Liver (tissue), 9 donors: ENCODE data around the gene FYCO1. TPM values are rescaled to one million over a fixed set of nuclear protein-coding genes. Genes with fewer than 3 reads are reported as not detected.

Experiments
- DNase-seq: peaks from one replicate; pipeline ENCODE4 v3.0.0-alpha.2; 2017; ENCODE audit warnings: low spot score
- H3K27ac ChIP-seq, 2 donors: one replicate each; pipeline ENCODE4 v1.7.0; 2013; ENCODE audit warnings: inconsistent platforms in 2 of 2, low read length in 2 of 2, control low read depth in 1 of 2, low read depth in 1 of 2, mild to moderate bottlenecking in 1 of 2
- H3K27me3 ChIP-seq, 4 donors: one replicate each; pipeline versions ENCODE4 v1.6.1 to v1.7.0; 2013; ENCODE audit warnings: low read length in 3 of 4, inconsistent platforms in 1 of 4, mild to moderate bottlenecking in 1 of 4, moderate library complexity in 1 of 4; ENCODE audit not compliant: control insufficient read depth in 4 of 4, insufficient read depth in 4 of 4
- H3K36me3 ChIP-seq, 4 donors: one replicate each; pipeline versions ENCODE4 v1.6.1 to v1.7.0; 2013; ENCODE audit warnings: low read length in 3 of 4, mild to moderate bottlenecking in 3 of 4, low read depth in 1 of 4, moderate library complexity in 1 of 4; ENCODE audit not compliant: control insufficient read depth in 4 of 4, insufficient read depth in 3 of 4
- H3K4me1 ChIP-seq, 4 donors: one replicate each; pipeline versions ENCODE4 v1.6.1 to v1.7.0; 2013; ENCODE audit warnings: low read length in 3 of 4, mild to moderate bottlenecking in 3 of 4, moderate library complexity in 1 of 4; ENCODE audit not compliant: control insufficient read depth in 4 of 4, insufficient read depth in 4 of 4
- H3K4me3 ChIP-seq, 3 donors: one replicate each; pipeline versions ENCODE4 v1.6.1 to v1.7.0; 2013; ENCODE audit warnings: low read length in 3 of 3, control low read depth in 1 of 3, low read depth in 1 of 3, mild to moderate bottlenecking in 1 of 3
- H3K9ac ChIP-seq, 2 donors: one replicate each; pipeline ENCODE4 v1.7.0; 2013; ENCODE audit warnings: low read length in 2 of 2, mild to moderate bottlenecking in 2 of 2, moderate library complexity in 2 of 2, control low read depth in 1 of 2, low read depth in 1 of 2
- H3K9me3 ChIP-seq, 4 donors: one replicate each; pipeline versions ENCODE4 v1.6.1 to v1.7.0; 2013; ENCODE audit warnings: low read length in 3 of 4; ENCODE audit not compliant: control insufficient read depth in 4 of 4
- EGR1 ChIP-seq, 2 donors: IDR thresholded peaks; 2 replicates each; pipeline ENCODE4 v1.6.1; 2016 to 2018; ENCODE audit warnings: antibody characterized with exemption in 2 of 2, low read depth in 2 of 2
- FOXA1 ChIP-seq: IDR thresholded peaks from 2 replicates; pipeline ENCODE4 v1.6.1; 2016; ENCODE audit warnings: antibody characterized with exemption
- FOXA2 ChIP-seq: IDR thresholded peaks from 2 replicates; pipeline ENCODE4 v1.6.1; 2016; ENCODE audit warnings: antibody characterized with exemption
- GABPA ChIP-seq, 2 donors: IDR thresholded peaks in 1 of 2; conservative IDR thresholded peaks in 1 of 2; 2 replicates each; pipeline ENCODE4 v1.6.1; 2016; ENCODE audit warnings: antibody characterized with exemption in 2 of 2, mild to moderate bottlenecking in 1 of 2, moderate library complexity in 1 of 2
- HNF4G ChIP-seq: IDR thresholded peaks from 2 replicates; pipeline ENCODE4 v1.6.1; 2016; ENCODE audit warnings: antibody characterized with exemption
- JUND ChIP-seq, 2 donors: IDR thresholded peaks; 2 replicates each; pipeline ENCODE4 v1.6.1; 2016; ENCODE audit warnings: antibody characterized with exemption in 2 of 2
- NR2F2 ChIP-seq: IDR thresholded peaks from 2 replicates; pipeline ENCODE4 v1.6.1; 2016; ENCODE audit warnings: antibody characterized with exemption
- RAD21 ChIP-seq, 2 donors: IDR thresholded peaks; 2 replicates each; pipeline ENCODE4 v1.6.1; 2016; ENCODE audit warnings: antibody characterized with exemption in 2 of 2, mild to moderate bottlenecking in 2 of 2
- RXRA ChIP-seq, 2 donors: IDR thresholded peaks; 2 replicates each; pipeline ENCODE4 v1.6.1; 2017 to 2018; ENCODE audit warnings: antibody characterized with exemption in 2 of 2, mild to moderate bottlenecking in 1 of 2
- SP1 ChIP-seq: IDR thresholded peaks from 2 replicates; pipeline ENCODE4 v1.6.1; 2018; ENCODE audit warnings: antibody characterized with exemption, mild to moderate bottlenecking
- YY1 ChIP-seq: IDR thresholded peaks from 2 replicates; pipeline ENCODE4 v1.6.1; 2016; ENCODE audit warnings: antibody characterized with exemption, mild to moderate bottlenecking
- WGBS: extraction: QIAGEN DNeasy Blood & Tissue Kit; methylation state at CpG from one replicate; pipeline ENCODE4 v1.1.7; 2013; 5-methylcytosine and 5-hydroxymethylcytosine counted together
- polyA plus RNA-seq, 2 donors: library from polyadenylated mRNA; stranded (reverse) in 1 of 2; unstranded in 1 of 2; fragments of 200-250 nt in 1 of 2; fragments of >200 nt in 1 of 2; fragmentation: Nextera tagmentation in 1 of 2; extraction: Ambion mirVana in 1 of 2; gene quantifications; one replicate each; pipeline versions ENCODE4 v1.2.1 to v1.2.3, GENCODE V29; 2013 to 2015
- total RNA-seq, 2 donors: library from RNA; depleted of rRNA; stranded (reverse); fragments of >200 nt; gene quantifications; one replicate each; pipeline ENCODE4 v1.2.3, GENCODE V29; 2014
- TF ChIP-seq, protein P1 (sequence below): IDR thresholded peaks from 2 replicates; pipeline ENCODE4 v1.6.1; 2016; ENCODE audit warnings: antibody characterized with exemption, mild to moderate bottlenecking
- TF ChIP-seq, protein P2 (sequence below): IDR thresholded peaks from 2 replicates; pipeline ENCODE4 v1.6.1; 2016; ENCODE audit warnings: antibody characterized with exemption
- TF ChIP-seq, protein P3 (sequence below): fragments of 150-350 bp; IDR thresholded peaks from 2 replicates; pipeline ENCODE4 v1.5.1; 2017; ENCODE audit warnings: improper control_type of control experiment, low read depth, low read length; ENCODE audit not compliant: missing input control
- TF ChIP-seq, protein P4 (sequence below): IDR thresholded peaks from 2 replicates; pipeline ENCODE4 v1.6.1; 2016; ENCODE audit warnings: antibody characterized with exemption
- TF ChIP-seq, protein P5 (sequence below): IDR thresholded peaks from 2 replicates; pipeline ENCODE4 v1.6.1; 2016; ENCODE audit warnings: antibody characterized with exemption
- donor health status: healthy.
- donor health status: healthy.
- donor health status: healthy.
- donor health status: healthy.
- donor health status: healthy.

Gene FYCO1
- total and polyA plus RNA-seq, 4 donors = 3.0 to 17.1 (median 10.2) TPM

DNA sequence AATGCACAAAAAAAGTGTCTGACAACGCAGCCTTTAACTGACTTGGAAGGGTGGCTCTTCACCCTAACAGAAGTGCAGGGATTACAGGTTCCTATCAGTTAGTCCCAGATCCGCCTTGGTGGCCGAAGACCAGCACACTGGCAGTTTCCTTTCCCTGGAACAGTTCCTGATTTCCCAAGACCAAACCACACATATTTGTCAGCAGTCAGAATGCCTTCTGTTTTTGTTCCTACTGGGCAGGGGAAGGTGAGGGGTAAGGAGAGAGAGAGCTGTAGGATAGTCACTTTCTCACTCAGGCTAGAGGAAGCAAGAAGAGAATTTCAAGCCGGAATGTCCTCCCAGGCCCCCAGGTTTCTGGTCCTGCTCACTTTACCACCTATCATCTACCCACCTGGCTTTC, 43.2 kb downstream of the FYCO1 start:
- H3K4me1 ChIP-seq = peaks cover 0 to 8% (median 4%) of the 10 kb centered on the region in 4 donors
- TF ChIP-seq, protein P1, sequence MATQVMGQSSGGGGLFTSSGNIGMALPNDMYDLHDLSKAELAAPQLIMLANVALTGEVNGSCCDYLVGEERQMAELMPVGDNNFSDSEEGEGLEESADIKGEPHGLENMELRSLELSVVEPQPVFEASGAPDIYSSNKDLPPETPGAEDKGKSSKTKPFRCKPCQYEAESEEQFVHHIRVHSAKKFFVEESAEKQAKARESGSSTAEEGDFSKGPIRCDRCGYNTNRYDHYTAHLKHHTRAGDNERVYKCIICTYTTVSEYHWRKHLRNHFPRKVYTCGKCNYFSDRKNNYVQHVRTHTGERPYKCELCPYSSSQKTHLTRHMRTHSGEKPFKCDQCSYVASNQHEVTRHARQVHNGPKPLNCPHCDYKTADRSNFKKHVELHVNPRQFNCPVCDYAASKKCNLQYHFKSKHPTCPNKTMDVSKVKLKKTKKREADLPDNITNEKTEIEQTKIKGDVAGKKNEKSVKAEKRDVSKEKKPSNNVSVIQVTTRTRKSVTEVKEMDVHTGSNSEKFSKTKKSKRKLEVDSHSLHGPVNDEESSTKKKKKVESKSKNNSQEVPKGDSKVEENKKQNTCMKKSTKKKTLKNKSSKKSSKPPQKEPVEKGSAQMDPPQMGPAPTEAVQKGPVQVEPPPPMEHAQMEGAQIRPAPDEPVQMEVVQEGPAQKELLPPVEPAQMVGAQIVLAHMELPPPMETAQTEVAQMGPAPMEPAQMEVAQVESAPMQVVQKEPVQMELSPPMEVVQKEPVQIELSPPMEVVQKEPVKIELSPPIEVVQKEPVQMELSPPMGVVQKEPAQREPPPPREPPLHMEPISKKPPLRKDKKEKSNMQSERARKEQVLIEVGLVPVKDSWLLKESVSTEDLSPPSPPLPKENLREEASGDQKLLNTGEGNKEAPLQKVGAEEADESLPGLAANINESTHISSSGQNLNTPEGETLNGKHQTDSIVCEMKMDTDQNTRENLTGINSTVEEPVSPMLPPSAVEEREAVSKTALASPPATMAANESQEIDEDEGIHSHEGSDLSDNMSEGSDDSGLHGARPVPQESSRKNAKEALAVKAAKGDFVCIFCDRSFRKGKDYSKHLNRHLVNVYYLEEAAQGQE = no peak
- TF ChIP-seq, protein P2, sequence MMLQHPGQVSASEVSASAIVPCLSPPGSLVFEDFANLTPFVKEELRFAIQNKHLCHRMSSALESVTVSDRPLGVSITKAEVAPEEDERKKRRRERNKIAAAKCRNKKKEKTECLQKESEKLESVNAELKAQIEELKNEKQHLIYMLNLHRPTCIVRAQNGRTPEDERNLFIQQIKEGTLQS = no peak
- TF ChIP-seq RAD21 (IDR thresholded peaks at IDR 0.05) (no peak), EGR1 (IDR thresholded peaks at IDR 0.05; ENCODE audit: low read depth in 2 of 2) (no peak), JUND (IDR thresholded peaks at IDR 0.05) (no peak), SP1 (no peak), FOXA2 (no peak), NR2F2 (no peak), GABPA (IDR thresholded peaks at IDR 0.05 in 1 of 2, conservative IDR thresholded peaks at IDR 0.05 in 1 of 2) (no peak)
- TF ChIP-seq, protein P3, sequence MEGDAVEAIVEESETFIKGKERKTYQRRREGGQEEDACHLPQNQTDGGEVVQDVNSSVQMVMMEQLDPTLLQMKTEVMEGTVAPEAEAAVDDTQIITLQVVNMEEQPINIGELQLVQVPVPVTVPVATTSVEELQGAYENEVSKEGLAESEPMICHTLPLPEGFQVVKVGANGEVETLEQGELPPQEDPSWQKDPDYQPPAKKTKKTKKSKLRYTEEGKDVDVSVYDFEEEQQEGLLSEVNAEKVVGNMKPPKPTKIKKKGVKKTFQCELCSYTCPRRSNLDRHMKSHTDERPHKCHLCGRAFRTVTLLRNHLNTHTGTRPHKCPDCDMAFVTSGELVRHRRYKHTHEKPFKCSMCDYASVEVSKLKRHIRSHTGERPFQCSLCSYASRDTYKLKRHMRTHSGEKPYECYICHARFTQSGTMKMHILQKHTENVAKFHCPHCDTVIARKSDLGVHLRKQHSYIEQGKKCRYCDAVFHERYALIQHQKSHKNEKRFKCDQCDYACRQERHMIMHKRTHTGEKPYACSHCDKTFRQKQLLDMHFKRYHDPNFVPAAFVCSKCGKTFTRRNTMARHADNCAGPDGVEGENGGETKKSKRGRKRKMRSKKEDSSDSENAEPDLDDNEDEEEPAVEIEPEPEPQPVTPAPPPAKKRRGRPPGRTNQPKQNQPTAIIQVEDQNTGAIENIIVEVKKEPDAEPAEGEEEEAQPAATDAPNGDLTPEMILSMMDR = no peak
- TF ChIP-seq, protein P4, sequence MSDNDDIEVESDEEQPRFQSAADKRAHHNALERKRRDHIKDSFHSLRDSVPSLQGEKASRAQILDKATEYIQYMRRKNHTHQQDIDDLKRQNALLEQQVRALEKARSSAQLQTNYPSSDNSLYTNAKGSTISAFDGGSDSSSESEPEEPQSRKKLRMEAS = no peak
- TF ChIP-seq, protein P5, sequence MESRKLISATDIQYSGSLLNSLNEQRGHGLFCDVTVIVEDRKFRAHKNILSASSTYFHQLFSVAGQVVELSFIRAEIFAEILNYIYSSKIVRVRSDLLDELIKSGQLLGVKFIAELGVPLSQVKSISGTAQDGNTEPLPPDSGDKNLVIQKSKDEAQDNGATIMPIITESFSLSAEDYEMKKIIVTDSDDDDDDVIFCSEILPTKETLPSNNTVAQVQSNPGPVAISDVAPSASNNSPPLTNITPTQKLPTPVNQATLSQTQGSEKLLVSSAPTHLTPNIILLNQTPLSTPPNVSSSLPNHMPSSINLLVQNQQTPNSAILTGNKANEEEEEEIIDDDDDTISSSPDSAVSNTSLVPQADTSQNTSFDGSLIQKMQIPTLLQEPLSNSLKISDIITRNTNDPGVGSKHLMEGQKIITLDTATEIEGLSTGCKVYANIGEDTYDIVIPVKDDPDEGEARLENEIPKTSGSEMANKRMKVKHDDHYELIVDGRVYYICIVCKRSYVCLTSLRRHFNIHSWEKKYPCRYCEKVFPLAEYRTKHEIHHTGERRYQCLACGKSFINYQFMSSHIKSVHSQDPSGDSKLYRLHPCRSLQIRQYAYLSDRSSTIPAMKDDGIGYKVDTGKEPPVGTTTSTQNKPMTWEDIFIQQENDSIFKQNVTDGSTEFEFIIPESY = no peak
- no peak overlapping the region for H3K9ac ChIP-seq
- no peak overlapping the region for H3K4me3 ChIP-seq
- 78% methylated on average over 4 of the region's 4 CpGs for WGBS
- H3K36me3 ChIP-seq = peaks cover 6 to 64% (median 40%) of the 10 kb centered on the region in 4 donors
- no peaks in the 10 kb centered on the region for H3K27me3 ChIP-seq
- H3K27ac ChIP-seq = no peak overlapping the region
- DNase-seq = no peak
- H3K9me3 ChIP-seq = no peaks in the 10 kb centered on the region

DNA sequence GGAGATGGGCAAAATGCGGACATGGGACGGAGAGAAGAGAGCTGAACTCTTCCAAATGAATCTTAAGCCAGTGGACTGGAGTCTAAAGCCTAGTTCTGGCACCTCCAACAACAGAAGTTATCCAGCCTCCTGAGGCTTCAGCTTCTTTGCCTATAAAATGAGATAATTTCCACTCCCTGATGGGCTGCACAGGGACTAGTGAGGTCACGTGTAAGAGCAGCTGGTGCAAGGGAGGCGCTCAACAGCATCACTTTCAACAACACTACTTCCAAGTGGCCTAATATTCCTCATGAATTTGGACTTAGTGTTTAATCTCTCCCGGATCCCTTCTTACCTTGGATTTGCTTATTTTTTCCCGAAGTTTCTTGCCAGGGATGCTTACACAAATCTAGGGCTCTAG, 43.7 kb downstream of the FYCO1 start:
- DNase-seq = no peak
- Histone ChIP-seq H3K4me1 (peaks cover 0 to 8% (median 4%) of the 10 kb centered on the region in 4 donors), H3K4me3 (no peak overlapping the region), H3K9me3 (no peaks in the 10 kb centered on the region), H3K36me3 (peaks cover 6 to 64% (median 39%) of the 10 kb centered on the region in 4 donors), H3K27ac (no peak overlapping the region), H3K9ac (no peak overlapping the region), H3K27me3 (no peaks in the 10 kb centered on the region)
- TF ChIP-seq, protein P2 = no peak
- no peak for TF ChIP-seq GABPA (IDR thresholded peaks at IDR 0.05 in 1 of 2, conservative IDR thresholded peaks at IDR 0.05 in 1 of 2)
- TF ChIP-seq FOXA2 = no peak
- TF ChIP-seq, protein P1 = no peak
- no peak for TF ChIP-seq RXRA (IDR thresholded peaks at IDR 0.05)
- TF ChIP-seq, protein P3 = no peak
- TF ChIP-seq EGR1 (IDR thresholded peaks at IDR 0.05; ENCODE audit: low read depth in 2 of 2) = no peak
- TF ChIP-seq FOXA1 = no peak
- no peak for TF ChIP-seq HNF4G
- TF ChIP-seq RAD21 (IDR thresholded peaks at IDR 0.05) = no peak
- no peak for TF ChIP-seq NR2F2
- no peak for TF ChIP-seq JUND (IDR thresholded peaks at IDR 0.05)
- no peak for TF ChIP-seq SP1
- no peak for TF ChIP-seq YY1
- WGBS = 89% methylated on average over 6 of the region's 6 CpGs
